ENCODE results near the gene RCSD1.

RCSD1 gene

DNA sequence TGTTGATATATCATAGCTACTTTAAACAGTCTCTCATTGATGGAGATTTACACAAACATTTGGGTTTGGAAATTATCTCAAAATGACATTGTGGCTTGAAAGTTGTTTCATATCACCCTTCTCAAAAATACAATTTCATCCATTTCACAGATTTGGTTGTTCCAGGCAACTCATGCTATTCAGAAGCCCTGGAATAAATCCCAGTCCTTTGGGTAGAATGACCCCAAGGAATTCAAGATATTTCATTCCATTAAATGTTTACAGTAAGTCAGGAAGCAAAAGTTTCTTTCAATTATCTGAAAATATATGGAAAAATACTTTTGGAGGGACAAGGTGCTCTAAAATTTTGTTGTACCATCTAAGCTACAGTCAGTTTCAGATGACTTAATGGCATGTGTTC lies 118.9 kb downstream of the RCSD1 start:
- DNase-seq, result no peak

DNA sequence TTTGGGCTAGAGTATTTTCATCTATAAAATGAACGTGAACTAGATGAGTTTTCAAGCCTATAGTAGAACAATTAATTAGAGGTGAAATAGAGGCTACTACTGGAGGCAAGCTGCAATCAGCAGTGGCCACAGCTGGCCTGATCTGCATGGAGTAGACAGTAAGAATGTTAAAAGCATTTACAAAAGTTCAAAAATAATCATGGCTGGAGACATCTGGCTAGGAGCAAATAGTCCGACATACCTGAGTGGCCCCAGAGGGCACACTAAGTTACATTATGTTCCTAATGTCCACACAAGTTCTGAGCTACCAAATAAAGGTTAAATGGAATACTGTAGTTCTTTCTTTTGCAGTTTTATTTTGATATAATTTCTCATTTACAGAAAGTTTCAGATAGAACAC lies 119.7 kb downstream of the RCSD1 start:
- no peak for DNase-seq

DNA sequence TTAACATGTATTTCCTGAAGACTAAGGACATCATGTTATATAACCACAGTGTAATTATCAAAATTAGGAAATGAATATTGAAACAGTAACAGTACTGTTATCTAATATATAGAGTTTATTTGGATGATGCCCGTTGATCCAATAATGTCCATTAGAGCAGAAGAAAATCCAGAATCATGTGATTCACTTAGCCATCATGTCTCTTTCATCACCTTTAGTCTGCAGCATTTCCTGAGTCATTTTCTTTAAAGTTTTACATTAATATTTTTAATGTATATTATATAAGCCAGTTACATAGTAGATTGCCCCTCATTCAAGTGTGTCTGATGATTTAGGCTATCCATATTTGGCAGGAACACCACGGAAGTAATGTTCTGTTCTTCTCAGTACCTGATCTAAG lies 120.6 kb downstream of the RCSD1 start:
- no peak for DNase-seq

DNA sequence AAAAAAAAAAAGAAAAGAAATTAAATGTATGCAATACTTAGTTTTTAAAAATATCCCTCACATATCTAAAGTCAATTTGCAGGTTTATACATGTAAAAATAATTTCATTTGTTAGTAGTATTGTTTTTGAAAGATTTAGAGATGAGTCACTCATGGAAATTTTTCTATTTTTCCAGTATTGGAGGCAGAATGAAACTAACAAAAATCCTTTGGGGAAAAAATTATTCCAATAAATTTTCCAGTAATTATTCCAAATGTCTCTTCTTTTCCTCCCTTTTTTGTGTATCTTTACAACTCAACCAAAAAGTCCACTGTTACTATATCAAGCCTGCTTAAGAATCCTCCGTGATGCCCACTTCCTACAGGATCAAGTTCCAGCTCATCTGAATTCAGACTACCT lies 121.6 kb downstream of the RCSD1 start:
- DNase-seq, result no peak

DNA sequence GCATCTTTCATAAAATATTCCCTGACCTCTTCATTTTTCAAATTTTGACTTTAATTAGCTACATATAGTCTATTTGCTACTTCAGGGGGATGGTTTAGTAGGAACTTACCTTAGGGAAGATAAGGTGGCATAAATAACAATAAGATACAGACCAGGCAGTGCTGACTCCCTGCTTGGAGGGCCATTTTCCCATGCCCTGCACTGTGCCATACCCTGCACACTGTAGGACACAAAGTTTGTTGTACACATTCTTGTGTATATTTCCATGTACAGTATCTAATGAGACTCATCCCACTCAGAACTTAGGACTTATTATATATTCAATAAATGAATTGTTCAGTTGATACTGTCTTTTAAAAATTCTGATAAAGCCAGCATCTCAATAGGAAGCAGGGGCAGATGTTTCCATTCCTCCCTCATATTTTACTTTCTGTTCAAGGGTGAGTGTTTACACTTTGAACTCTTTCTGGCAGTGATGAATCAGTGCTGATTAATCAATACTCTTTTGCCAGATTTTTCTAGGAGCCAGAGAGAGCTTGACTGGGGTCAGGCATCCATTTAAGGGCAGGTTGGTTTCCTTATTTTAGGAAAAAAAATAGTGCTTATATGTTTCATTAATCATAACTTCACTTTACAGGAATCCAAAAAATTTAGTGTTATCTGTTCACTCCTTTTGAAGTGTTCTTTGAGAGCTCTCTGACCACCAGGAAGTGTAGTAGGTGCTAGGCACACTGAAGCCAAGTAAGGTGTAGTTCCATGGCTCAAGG lies 122.4 kb downstream of the RCSD1 start:
- DNase-seq, result no peak

DNA sequence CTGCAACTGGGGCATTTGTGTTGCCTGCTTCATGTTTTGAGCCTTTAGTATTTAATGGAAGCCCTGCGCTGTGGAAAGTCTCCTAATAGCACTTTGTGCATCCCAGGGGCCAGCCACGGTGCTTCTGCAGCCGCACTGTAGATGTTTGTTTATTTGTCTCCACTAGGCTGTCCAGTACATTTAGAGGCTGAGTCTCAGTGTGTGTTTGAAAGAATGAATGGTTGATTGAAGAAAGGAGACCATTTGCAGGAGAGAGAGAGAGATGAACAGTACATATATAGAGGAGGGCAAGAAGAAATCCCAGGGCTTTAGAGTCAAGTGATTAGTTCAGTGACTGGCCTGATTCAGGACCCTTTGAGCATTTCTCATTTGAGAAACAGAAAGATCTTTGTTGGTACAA lies 125.6 kb downstream of the RCSD1 start:
- DNase-seq, result no peak
